Measurements from ENCODE around the gene CCDC102B.
"Not testable (repeated sequence)": the region's sequence is repeated elsewhere in the genome, so short reads cannot be mapped to it uniquely, and the experiment has no call there.

GRCh38 chr18:68943861-68944260 lies 146.0 kb downstream of the CCDC102B start:
- not testable (repeated sequence) for TF ChIP-seq POLR2AphosphoS5, CTCF (IDR thresholded peaks at IDR 0.05)
